Panc1 (cell line): Measurements from ENCODE around the gene RALGPS2.

ENCODE experiments used
- POLR2AphosphoS5 ChIP-seq: IDR thresholded peaks from 2 replicates; pipeline ENCODE4 v1.6.1; 2012; ENCODE audit warnings: mild to moderate bottlenecking, low read depth, low read length, moderate library complexity
- REST ChIP-seq, 2 experiments: IDR thresholded peaks; 2 replicates each; pipeline ENCODE4 v1.6.1; 2011 to 2012; ENCODE audit warnings: low read depth in 2 of 2, control low read depth in 1 of 2, low read length in 1 of 2, mild to moderate bottlenecking in 1 of 2, moderate library complexity in 1 of 2; ENCODE audit not compliant: insufficient read depth in 1 of 2
- TF ChIP-seq, protein P1 (sequence below): fragments of 450-650 bp; IDR thresholded peaks from 2 replicates; pipeline ENCODE4 v1.5.1; 2017; ENCODE audit warnings: mild to moderate bottlenecking

DNA sequence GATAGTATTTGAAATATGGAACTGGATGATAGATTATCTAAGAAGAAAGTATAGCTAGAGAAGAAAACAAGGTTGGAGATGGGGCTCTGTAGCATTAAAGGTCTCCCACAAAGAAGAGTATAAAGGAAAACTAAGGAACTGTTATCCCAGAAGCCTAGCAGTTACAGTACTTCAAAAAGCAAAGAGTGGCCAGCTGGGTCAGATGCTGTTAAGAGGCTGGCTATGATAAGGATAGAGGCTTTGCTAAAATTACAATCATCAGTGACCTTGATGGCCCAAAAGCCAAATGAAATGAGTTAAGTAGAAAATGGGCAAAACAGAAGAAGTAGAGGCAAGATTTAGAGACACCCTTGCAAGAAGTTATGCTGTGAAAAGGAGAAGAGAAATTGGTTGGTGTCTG lies 170.9 kb downstream of the RALGPS2 start:
- TF ChIP-seq, protein P1, sequence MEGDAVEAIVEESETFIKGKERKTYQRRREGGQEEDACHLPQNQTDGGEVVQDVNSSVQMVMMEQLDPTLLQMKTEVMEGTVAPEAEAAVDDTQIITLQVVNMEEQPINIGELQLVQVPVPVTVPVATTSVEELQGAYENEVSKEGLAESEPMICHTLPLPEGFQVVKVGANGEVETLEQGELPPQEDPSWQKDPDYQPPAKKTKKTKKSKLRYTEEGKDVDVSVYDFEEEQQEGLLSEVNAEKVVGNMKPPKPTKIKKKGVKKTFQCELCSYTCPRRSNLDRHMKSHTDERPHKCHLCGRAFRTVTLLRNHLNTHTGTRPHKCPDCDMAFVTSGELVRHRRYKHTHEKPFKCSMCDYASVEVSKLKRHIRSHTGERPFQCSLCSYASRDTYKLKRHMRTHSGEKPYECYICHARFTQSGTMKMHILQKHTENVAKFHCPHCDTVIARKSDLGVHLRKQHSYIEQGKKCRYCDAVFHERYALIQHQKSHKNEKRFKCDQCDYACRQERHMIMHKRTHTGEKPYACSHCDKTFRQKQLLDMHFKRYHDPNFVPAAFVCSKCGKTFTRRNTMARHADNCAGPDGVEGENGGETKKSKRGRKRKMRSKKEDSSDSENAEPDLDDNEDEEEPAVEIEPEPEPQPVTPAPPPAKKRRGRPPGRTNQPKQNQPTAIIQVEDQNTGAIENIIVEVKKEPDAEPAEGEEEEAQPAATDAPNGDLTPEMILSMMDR: no peak
- TF ChIP-seq REST (IDR thresholded peaks at IDR 0.05; ENCODE audit: insufficient read depth in 1 of 2, low read depth in 2 of 2, low read length in 1 of 2): no peak
- no peak for TF ChIP-seq POLR2AphosphoS5
